Lung (tissue), 12 donors: Measurements from ENCODE around the gene KIZ. TPM values are rescaled to one million over a fixed set of nuclear protein-coding genes. Genes with fewer than 3 reads are reported as not detected.
"Not testable (repeated sequence)": the region's sequence is repeated elsewhere in the genome, so short reads cannot be mapped to it uniquely, and the experiment has no call there.

ENCODE experiments used
- ATAC-seq: fragments of 200-7000 bp; cut with Tn5 transposase; one replicate; pipeline ENCODE4 v1.9.1; 2020; ENCODE audit warnings: moderate number of reproducible peaks; ENCODE audit not compliant: insufficient read depth, low FRiP score
- DNase-seq, 3 donors: peaks; one replicate each; pipeline ENCODE4 v3.0.0-alpha.2; 2013 to 2017
- H3K27ac ChIP-seq, 2 donors: one replicate each; pipeline ENCODE4 v1.5.1; 2013; ENCODE audit warnings: mild to moderate bottlenecking in 2 of 2, moderate library complexity in 2 of 2, control low read depth in 1 of 2, inconsistent platforms in 1 of 2, low read depth in 1 of 2, low read length in 1 of 2
- H3K27me3 ChIP-seq, 3 donors: one replicate each; pipeline ENCODE4 v1.5.1; 2013; ENCODE audit warnings: low read length in 2 of 3; ENCODE audit not compliant: control insufficient read depth in 3 of 3, insufficient read depth in 3 of 3
- H3K36me3 ChIP-seq, 4 donors: one replicate each; pipeline ENCODE4 v1.5.1; 2013; ENCODE audit warnings: low read length in 4 of 4, mild to moderate bottlenecking in 1 of 4, moderate library complexity in 1 of 4; ENCODE audit not compliant: control insufficient read depth in 4 of 4, insufficient read depth in 4 of 4
- H3K4me1 ChIP-seq, 5 donors: one replicate each; pipeline ENCODE4 v1.5.1; 2013; ENCODE audit warnings: low read length in 5 of 5, mild to moderate bottlenecking in 2 of 5, moderate library complexity in 1 of 5; ENCODE audit not compliant: control insufficient read depth in 5 of 5, insufficient read depth in 5 of 5
- H3K4me3 ChIP-seq: one replicate; pipeline ENCODE4 v1.5.1; 2013; ENCODE audit warnings: mild to moderate bottlenecking, control low read depth, moderate library complexity
- H3K9ac ChIP-seq, 2 donors: one replicate each; pipeline ENCODE4 v1.5.1; 2013; ENCODE audit warnings: low read length in 2 of 2, control low read depth in 1 of 2; ENCODE audit not compliant: insufficient read depth in 1 of 2
- H3K9me3 ChIP-seq, 4 donors: one replicate each; pipeline ENCODE4 v1.5.1; 2013; ENCODE audit warnings: low read length in 3 of 4, mild to moderate bottlenecking in 1 of 4, moderate library complexity in 1 of 4; ENCODE audit not compliant: control insufficient read depth in 4 of 4, insufficient read depth in 3 of 4
- CTCF ChIP-seq: IDR thresholded peaks from 2 replicates; pipeline ENCODE4 v1.5.1; 2012; ENCODE audit warnings: mild to moderate bottlenecking; ENCODE audit errors: control extremely low read depth, extremely low read depth
- WGBS, 2 donors: extraction: QIAGEN DNeasy Blood & Tissue Kit; methylation state at CpG; one replicate each; pipeline ENCODE4 v1.1.7; 2013; 5-methylcytosine and 5-hydroxymethylcytosine counted together
- polyA plus RNA-seq, 2 donors: library from polyadenylated mRNA; stranded (reverse); fragments of 200-250 nt; gene quantifications; one replicate each; pipeline ENCODE4 v1.2.1, GENCODE V29; 2013
- total RNA-seq, 2 donors: library from RNA; depleted of rRNA in 1 of 2; stranded (reverse); fragments of >200 nt in 1 of 2; gene quantifications; one replicate each; pipeline ENCODE4 v1.2.1, GENCODE V29; 2014 to 2021
- donor health status: control.
- donor health status: control.
- donor health status: Bipolar disorder and iron deficiency.
- donor health status: healthy.
- donor health status: DM: yes; HTN: yes; CAD: no.

KIZ gene
- total and polyA plus RNA-seq, 4 donors, result 4.1 to 22.5 (median 9.1) TPM

- no peak for ATAC-seq
- TF ChIP-seq CTCF, result no peak
- H3K9ac ChIP-seq, result no peak overlapping the region
- H3K27ac ChIP-seq, result no peak overlapping the region
- DNase-seq, result no peak
- no peak overlapping the region for H3K4me3 ChIP-seq
- no peaks in the 10 kb centered on the region for H3K27me3 ChIP-seq
- no peaks in the 10 kb centered on the region for H3K9me3 ChIP-seq
- 61 to 82% methylated on average over 2 of the region's 2 CpGs for WGBS, 2 donors
- no peaks in the 10 kb centered on the region for H3K4me1 ChIP-seq
- H3K36me3 ChIP-seq, result peaks cover 9 to 18% (median 16%) of the 10 kb centered on the region in 4 donors
Observed at GRCh38 chr20:21166801-21167200, 40.9 kb downstream of the KIZ start.

- Histone ChIP-seq H3K4me1 (no peaks in the 10 kb centered on the region), H3K4me3 (no peak overlapping the region), H3K27ac (no peak overlapping the region), H3K36me3 (peaks cover 5 to 15% (median 12%) of the 10 kb centered on the region in 4 donors), H3K27me3 (no peaks in the 10 kb centered on the region), H3K9me3 (no peaks in the 10 kb centered on the region), H3K9ac (no peak overlapping the region)
- ATAC-seq (no peak), DNase-seq (no peak)
- whole genome bisulfite sequencing, 2 donors, result 94 to 97% methylated on average over 5 of the region's 5 CpGs
- TF ChIP-seq CTCF, result no peak
Observed at GRCh38 chr20:21167261-21167660, 41.4 kb downstream of the KIZ start.

GRCh38 chr20:21168061-21168460 is 42.2 kb downstream of the KIZ start:
- H3K4me1 ChIP-seq, ATAC-seq, H3K4me3 ChIP-seq, H3K27ac ChIP-seq, H3K27me3 ChIP-seq, DNase-seq, H3K9me3 ChIP-seq, H3K9ac ChIP-seq: not testable (repeated sequence)
- H3K36me3 ChIP-seq, result peaks cover 3 to 17% (median 7%) of the 10 kb centered on the region in 4 donors
- WGBS, 2 donors, result 96% methylated on average over 3 of the region's 3 CpGs

GRCh38 chr20:21172626-21173025 is 46.7 kb downstream of the KIZ start:
- no peak overlapping the region for H3K4me3 ChIP-seq
- H3K27me3 ChIP-seq, result no peaks in the 10 kb centered on the region
- DNase-seq, result no peak
- H3K4me1 ChIP-seq, result peaks cover 0 to 4% (median 0%) of the 10 kb centered on the region in 5 donors
- no peak overlapping the region for H3K27ac ChIP-seq
- no peak for ATAC-seq
- no peak for TF ChIP-seq CTCF
- peaks cover 0 to 10% (median 2%) of the 10 kb centered on the region in 4 donors for H3K36me3 ChIP-seq
- peaks cover 0 to 3% (median 0%) of the 10 kb centered on the region in 4 donors for H3K9me3 ChIP-seq
- 98 to 100% methylated on average over 2 of the region's 2 CpGs for WGBS, 2 donors
- no peak overlapping the region for H3K9ac ChIP-seq
